ENCODE data around the gene LGALS14. TPM values are rescaled to one million over a fixed set of nuclear protein-coding genes. Genes with fewer than 3 reads are reported as not detected.
A peak's percentile ranks its signal among the peaks of the same experiment; 100 is the strongest.
"Not testable (repeated sequence)": the region's sequence is repeated elsewhere in the genome, so short reads cannot be mapped to it uniquely, and the experiment has no call there.

The LGALS14 gene
- total RNA-seq, 1 donor from 2014 or later = not detected

- Histone ChIP-seq H3K27me3 (ENCODE audit: control insufficient read depth, insufficient read depth, low read length) (no peaks in the 10 kb centered on the region), H3K36me3 (ENCODE audit: control insufficient read depth, insufficient read depth, low read length) (no peaks in the 10 kb centered on the region), H3K4me3 (ENCODE audit: low read depth, low read length) (no peak overlapping the region)
- no peak for FAIRE-seq
- no peak for DNase-seq (ENCODE audit: low read depth)
- TF ChIP-seq, protein P1, sequence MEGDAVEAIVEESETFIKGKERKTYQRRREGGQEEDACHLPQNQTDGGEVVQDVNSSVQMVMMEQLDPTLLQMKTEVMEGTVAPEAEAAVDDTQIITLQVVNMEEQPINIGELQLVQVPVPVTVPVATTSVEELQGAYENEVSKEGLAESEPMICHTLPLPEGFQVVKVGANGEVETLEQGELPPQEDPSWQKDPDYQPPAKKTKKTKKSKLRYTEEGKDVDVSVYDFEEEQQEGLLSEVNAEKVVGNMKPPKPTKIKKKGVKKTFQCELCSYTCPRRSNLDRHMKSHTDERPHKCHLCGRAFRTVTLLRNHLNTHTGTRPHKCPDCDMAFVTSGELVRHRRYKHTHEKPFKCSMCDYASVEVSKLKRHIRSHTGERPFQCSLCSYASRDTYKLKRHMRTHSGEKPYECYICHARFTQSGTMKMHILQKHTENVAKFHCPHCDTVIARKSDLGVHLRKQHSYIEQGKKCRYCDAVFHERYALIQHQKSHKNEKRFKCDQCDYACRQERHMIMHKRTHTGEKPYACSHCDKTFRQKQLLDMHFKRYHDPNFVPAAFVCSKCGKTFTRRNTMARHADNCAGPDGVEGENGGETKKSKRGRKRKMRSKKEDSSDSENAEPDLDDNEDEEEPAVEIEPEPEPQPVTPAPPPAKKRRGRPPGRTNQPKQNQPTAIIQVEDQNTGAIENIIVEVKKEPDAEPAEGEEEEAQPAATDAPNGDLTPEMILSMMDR (IDR thresholded peaks at IDR 0.05; ENCODE audit: insufficient read depth, low read length, severe bottlenecking) = no peak
Observed at GRCh38 chr19:39705578-39706188, 1.4 kb downstream of the LGALS14 start.

DNA sequence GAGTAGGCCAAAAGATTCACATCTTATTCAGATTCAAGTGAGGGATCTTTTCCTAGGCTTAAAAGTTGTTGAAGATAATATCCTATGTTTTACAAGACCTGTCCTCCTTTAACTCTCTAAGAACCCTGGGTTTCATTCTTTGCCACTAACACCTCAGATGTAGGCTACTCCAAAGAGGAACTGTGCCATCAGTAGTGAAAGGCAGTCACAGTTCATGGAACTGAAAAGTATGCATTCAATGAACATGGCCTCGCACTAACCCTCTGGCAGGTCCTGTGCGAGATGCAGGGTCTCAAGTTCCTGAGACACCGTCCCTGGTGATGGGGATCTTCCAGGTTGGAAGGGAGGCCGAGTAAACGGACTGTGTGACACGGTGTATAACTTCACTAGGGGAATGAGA lies 4.3 kb downstream of the LGALS14 start:
- FAIRE-seq = peak; percentile 90
- H3K4me3 ChIP-seq (ENCODE audit: low read depth, low read length) = no peak overlapping the region
- no peaks in the 10 kb centered on the region for H3K36me3 ChIP-seq (ENCODE audit: control insufficient read depth, insufficient read depth, low read length)
- no peak for DNase-seq (ENCODE audit: low read depth)
- TF ChIP-seq, protein P1 (IDR thresholded peaks at IDR 0.05; ENCODE audit: insufficient read depth, low read length, severe bottlenecking) = no peak
- no peaks in the 10 kb centered on the region for H3K27me3 ChIP-seq (ENCODE audit: control insufficient read depth, insufficient read depth, low read length)

DNA sequence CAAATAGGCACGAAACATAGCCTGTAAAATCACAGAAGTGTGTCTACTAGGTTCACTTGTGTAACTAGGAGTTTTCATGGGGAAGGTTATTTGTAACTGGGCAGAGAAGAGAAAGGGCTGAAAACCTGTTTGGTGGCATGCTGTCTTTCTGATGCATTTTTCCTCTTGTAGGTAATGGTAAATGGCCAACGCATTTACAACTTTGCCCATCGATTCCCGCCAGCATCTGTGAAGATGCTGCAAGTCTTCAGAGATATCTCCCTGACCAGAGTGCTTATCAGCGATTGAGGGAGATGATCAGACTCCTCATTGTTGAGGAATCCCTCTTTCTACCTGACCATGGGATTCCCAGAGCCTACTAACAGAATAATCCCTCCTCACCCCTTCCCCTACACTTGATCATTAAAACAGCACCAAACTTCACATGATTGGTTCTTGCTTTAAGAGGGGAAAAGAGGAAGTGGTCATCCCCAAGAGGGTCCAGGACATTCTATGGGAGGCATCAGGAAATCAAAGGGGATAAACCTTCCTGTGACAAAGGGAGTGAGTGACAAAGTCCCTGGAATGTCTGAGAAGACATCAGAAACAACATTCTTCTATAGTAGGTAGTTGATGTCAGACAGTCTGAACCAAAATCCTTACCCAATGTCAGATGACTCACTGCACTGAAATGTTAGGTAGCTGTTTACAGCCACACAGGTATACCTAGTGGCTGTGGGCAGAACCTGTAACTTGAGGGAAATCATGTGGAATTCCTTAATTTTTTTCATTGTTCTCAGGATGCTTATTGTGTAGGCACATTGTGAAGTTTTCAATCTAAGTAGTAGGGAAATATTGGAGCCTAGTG lies 5.0 kb downstream of the LGALS14 start:
- TF ChIP-seq, protein P1 (IDR thresholded peaks at IDR 0.05; ENCODE audit: insufficient read depth, low read length, severe bottlenecking) = no peak
- FAIRE-seq (no peak), DNase-seq (ENCODE audit: low read depth) (peak; percentile 32)
- Histone ChIP-seq H3K4me3 (ENCODE audit: low read depth, low read length) (no peak overlapping the region), H3K27me3 (ENCODE audit: control insufficient read depth, insufficient read depth, low read length) (no peaks in the 10 kb centered on the region), H3K36me3 (ENCODE audit: control insufficient read depth, insufficient read depth, low read length) (no peaks in the 10 kb centered on the region)

DNA sequence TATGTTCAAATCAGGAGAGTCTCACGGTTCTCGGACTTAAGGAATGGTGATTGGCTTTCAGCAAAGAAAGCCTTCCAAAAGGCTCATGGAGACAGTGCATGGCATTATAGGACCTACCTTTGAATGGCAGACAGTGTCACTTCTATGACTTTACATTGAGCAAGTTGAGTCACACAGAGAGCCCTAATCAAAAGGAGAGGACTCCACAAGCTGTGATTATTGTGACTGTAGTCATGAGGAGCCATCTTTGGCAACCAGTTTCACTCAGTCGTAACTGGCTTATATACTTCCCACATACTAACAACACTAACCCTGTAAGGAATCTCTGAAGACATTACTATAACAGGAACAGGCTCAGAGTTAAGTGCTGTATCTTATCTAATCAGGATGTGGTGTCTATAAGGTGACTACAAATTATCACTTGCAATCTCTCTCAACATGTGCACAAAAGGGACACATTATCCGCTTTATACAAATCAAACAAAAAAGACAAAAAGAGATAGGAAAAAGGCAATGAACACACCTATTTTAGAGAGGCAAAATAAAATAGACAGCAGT lies 6.1 kb downstream of the LGALS14 start:
- FAIRE-seq = no peak
- TF ChIP-seq, protein P1 (IDR thresholded peaks at IDR 0.05; ENCODE audit: insufficient read depth, low read length, severe bottlenecking) = no peak
- DNase-seq (ENCODE audit: low read depth) = no peak
- H3K4me3 ChIP-seq (ENCODE audit: low read depth, low read length) = no peak overlapping the region
- no peaks in the 10 kb centered on the region for H3K36me3 ChIP-seq (ENCODE audit: control insufficient read depth, insufficient read depth, low read length)
- H3K27me3 ChIP-seq (ENCODE audit: control insufficient read depth, insufficient read depth, low read length) = no peaks in the 10 kb centered on the region

GRCh38 chr19:39720144-39720543 lies 15.9 kb downstream of the LGALS14 start:
- not testable (repeated sequence) for H3K4me3 ChIP-seq (ENCODE audit: low read depth, low read length); H3K36me3 ChIP-seq (ENCODE audit: control insufficient read depth, insufficient read depth, low read length); H3K27me3 ChIP-seq (ENCODE audit: control insufficient read depth, insufficient read depth, low read length); DNase-seq (ENCODE audit: low read depth); FAIRE-seq

DNA sequence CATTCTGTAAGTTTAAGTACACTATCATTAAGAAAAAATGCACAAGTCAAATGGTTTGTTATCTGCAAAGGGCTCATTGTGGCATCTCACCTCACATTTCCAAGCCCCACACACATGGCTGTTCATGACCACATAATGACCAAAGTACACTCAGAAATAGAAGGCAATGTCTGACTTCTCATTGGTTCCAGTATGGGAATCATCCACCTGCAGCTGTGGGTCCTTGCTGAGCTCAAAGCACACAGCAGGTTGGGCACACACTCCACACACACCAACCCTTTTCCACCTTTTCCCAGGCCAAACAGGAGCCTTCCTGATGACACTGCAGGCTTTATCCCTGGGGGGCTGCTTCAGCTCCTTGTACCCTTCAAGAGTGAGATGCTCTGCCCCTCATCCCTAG lies 21.7 kb downstream of the LGALS14 start:
- TF ChIP-seq, protein P1 (IDR thresholded peaks at IDR 0.05; ENCODE audit: insufficient read depth, low read length, severe bottlenecking) = no peak
- no peak overlapping the region for H3K4me3 ChIP-seq (ENCODE audit: low read depth, low read length)
- DNase-seq (ENCODE audit: low read depth) (no peak), FAIRE-seq (no peak)
- no peaks in the 10 kb centered on the region for H3K27me3 ChIP-seq (ENCODE audit: control insufficient read depth, insufficient read depth, low read length)
- H3K36me3 ChIP-seq (ENCODE audit: control insufficient read depth, insufficient read depth, low read length) = no peaks in the 10 kb centered on the region

All from bronchial epithelial cell (primary cell).